IMR-90 (cell line): ENCODE data around the gene SRSF7. TPM values are rescaled to one million over a fixed set of nuclear protein-coding genes. Genes with fewer than 3 reads are reported as not detected.

Source experiments
- ATAC-seq: fragments of 200-7000 bp; cut with Tn5 transposase; 2 replicates; pipeline ENCODE4 v1.9.1; 2020; ENCODE audit warnings: low read depth, mild to moderate bottlenecking, moderate library complexity
- BruUV-seq: library from RNA; stranded (reverse); fragments of 400-500 nt; replicated peaks from 2 replicates; lab custom pipeline; 2021; lab: Mats Ljungman, UMichigan
- CTCF ChIA-PET: fragments of 300-600 bp; formaldehyde crosslinking; extraction: SDS; loops from one replicate; lab custom pipeline; 2021; ENCODE audit warnings: antibody characterized with exemption; lab: Yijun Ruan, JAX
- POLR2A ChIA-PET: fragments of 300-600 bp; sonication (Branson Sonifier 250); formaldehyde crosslinking; loops from one replicate; lab custom pipeline; 2022; ENCODE audit warnings: antibody characterized with exemption; ENCODE audit not compliant: unreplicated experiment; lab: Charles Lee
- DNase-seq: peaks from one replicate; pipeline ENCODE4 v3.0.0; 2013
- H2AFZ ChIP-seq: replicated peaks from 2 replicates; pipeline ENCODE3; 2013; ENCODE audit warnings: low read length, mild to moderate bottlenecking; ENCODE audit not compliant: poor library complexity
- H2AK5ac ChIP-seq: 2 replicates; pipeline ENCODE4 v1.6.1; 2013; ENCODE audit warnings: low read depth, low read length, inconsistent platforms
- H2AK9ac ChIP-seq: replicated peaks from 2 replicates; pipeline ENCODE3; 2013; ENCODE audit warnings: mild to moderate bottlenecking, low read depth, low read length, moderate library complexity; ENCODE audit not compliant: poor library complexity
- H2BK120ac ChIP-seq: 2 replicates; pipeline ENCODE4 v1.6.1; 2013; ENCODE audit warnings: low read depth, low read length, inconsistent platforms
- H2BK15ac ChIP-seq: 3 replicates; pipeline ENCODE4 v1.6.1; 2013; ENCODE audit warnings: low read depth, low read length, inconsistent platforms
- H2BK20ac ChIP-seq: 2 replicates; pipeline ENCODE4 v1.6.1; 2013; ENCODE audit warnings: low read depth, mild to moderate bottlenecking, inconsistent platforms, low read length, moderate library complexity
- H2BK5ac ChIP-seq: 2 replicates; pipeline ENCODE4 v1.6.1; 2013; ENCODE audit warnings: mild to moderate bottlenecking, low read depth, low read length, inconsistent platforms; ENCODE audit not compliant: poor library complexity, severe bottlenecking
- H3K14ac ChIP-seq: replicated peaks from 2 replicates; pipeline ENCODE4 v1.6.1; 2013; ENCODE audit warnings: low read depth, low read length, inconsistent platforms
- H3K18ac ChIP-seq: 2 replicates; pipeline ENCODE4 v1.6.1; 2013; ENCODE audit warnings: low read depth, low read length, control low read depth
- H3K23ac ChIP-seq: 2 replicates; pipeline ENCODE4 v1.6.1; 2013; ENCODE audit warnings: low read depth, low read length, inconsistent platforms
- H3K27ac ChIP-seq: 2 replicates; pipeline ENCODE4 v1.5.1; 2013; ENCODE audit warnings: mild to moderate bottlenecking, control low read depth, low read length; ENCODE audit not compliant: insufficient read depth
- H3K27me3 ChIP-seq: 2 replicates; pipeline ENCODE4 v1.6.1; 2013; ENCODE audit warnings: low read length; ENCODE audit not compliant: control insufficient read depth, insufficient read depth
- H3K36me3 ChIP-seq: 2 replicates; pipeline ENCODE4 v1.6.1; 2013; ENCODE audit warnings: low read length, mixed read lengths; ENCODE audit not compliant: control insufficient read depth, insufficient read depth
- H3K4ac ChIP-seq: 2 replicates; pipeline ENCODE4 v1.6.1; 2013; ENCODE audit warnings: low read depth, low read length, inconsistent platforms
- H3K4me1 ChIP-seq: 2 replicates; pipeline ENCODE4 v1.6.1; 2013; ENCODE audit warnings: low read length, mixed read lengths; ENCODE audit not compliant: control insufficient read depth, insufficient read depth
- H3K4me2 ChIP-seq: 2 replicates; pipeline ENCODE4 v1.6.1; 2013; ENCODE audit warnings: low read depth, mild to moderate bottlenecking, control low read depth, low read length, moderate library complexity
- H3K4me3 ChIP-seq: 2 replicates; pipeline ENCODE4 v1.5.1; 2013; ENCODE audit warnings: low read depth, mild to moderate bottlenecking, control low read depth, low read length, moderate library complexity; ENCODE audit not compliant: insufficient read depth
- H3K56ac ChIP-seq: 2 replicates; pipeline ENCODE4 v1.6.1; 2013; ENCODE audit warnings: low read length, inconsistent platforms; ENCODE audit not compliant: insufficient read depth; ENCODE audit errors: extremely low read depth
- H3K79me1 ChIP-seq, 2 experiments: 2 replicates each; pipeline ENCODE4 v1.6.1; 2013; ENCODE audit warnings: low read length in 2 of 2, inconsistent platforms in 1 of 2, low read depth in 1 of 2
- H3K9ac ChIP-seq: 2 replicates; pipeline ENCODE4 v1.6.1; 2013; ENCODE audit warnings: low read depth, low read length, control low read depth
- H3K9me1 ChIP-seq: 2 replicates; pipeline ENCODE4 v1.6.1; 2013; ENCODE audit warnings: low read length, inconsistent platforms; ENCODE audit not compliant: insufficient read depth
- H3K9me3 ChIP-seq: 2 replicates; pipeline ENCODE4 v1.6.1; 2013; ENCODE audit warnings: low read length; ENCODE audit not compliant: control insufficient read depth, insufficient read depth
- H4K20me1 ChIP-seq: 2 replicates; pipeline ENCODE4 v1.6.1; 2013; ENCODE audit warnings: low read length, inconsistent platforms; ENCODE audit not compliant: insufficient read depth
- H4K5ac ChIP-seq: 2 replicates; pipeline ENCODE4 v1.6.1; 2013; ENCODE audit warnings: mild to moderate bottlenecking, low read depth, low read length, control low read depth
- H4K8ac ChIP-seq, 2 experiments: 2 replicates each; pipeline ENCODE4 v1.6.1; 2013; ENCODE audit warnings: low read depth in 2 of 2, low read length in 2 of 2, control low read depth in 1 of 2, inconsistent platforms in 1 of 2
- H4K91ac ChIP-seq: 2 replicates; pipeline ENCODE4 v1.6.1; 2013; ENCODE audit warnings: low read depth, low read length, inconsistent platforms; ENCODE audit not compliant: insufficient read depth
- BHLHE40 ChIP-seq: fragments of 150-350 bp; IDR thresholded peaks from 2 replicates; pipeline ENCODE4 v1.6.1; 2016; ENCODE audit warnings: mild to moderate bottlenecking, low read depth, low read length
- CEBPB ChIP-seq: IDR thresholded peaks from 2 replicates; pipeline ENCODE4 v1.6.1; 2012; ENCODE audit warnings: low read depth, low read length, improper control_type of control experiment
- CHD1 ChIP-seq: IDR thresholded peaks from 2 replicates; pipeline ENCODE4 v1.6.1; 2012; ENCODE audit warnings: low read depth, low read length, improper control_type of control experiment
- FOS ChIP-seq: fragments of 150-350 bp; IDR thresholded peaks from 2 replicates; pipeline ENCODE4 v1.6.1; 2016; ENCODE audit warnings: low read depth, low read length
- MAFK ChIP-seq: IDR thresholded peaks from 2 replicates; pipeline ENCODE4 v1.6.1; 2012; ENCODE audit warnings: low read depth, low read length, improper control_type of control experiment
- MAZ ChIP-seq: IDR thresholded peaks from 2 replicates; pipeline ENCODE4 v1.6.1; 2012; ENCODE audit warnings: low read depth, mild to moderate bottlenecking, low read length, improper control_type of control experiment, moderate library complexity, borderline replicate concordance
- MXI1 ChIP-seq: IDR thresholded peaks from 2 replicates; pipeline ENCODE4 v1.6.1; 2012; ENCODE audit warnings: low read depth, mild to moderate bottlenecking, low read length, moderate library complexity, borderline replicate concordance
- NFE2L2 ChIP-seq: fragments of 150-350 bp; IDR thresholded peaks from 2 replicates; pipeline ENCODE4 v1.6.1; 2016; ENCODE audit warnings: low read depth, mild to moderate bottlenecking, low read length
- POLR2A ChIP-seq: IDR thresholded peaks from 2 replicates; pipeline ENCODE4 v1.6.1; 2012; ENCODE audit warnings: mild to moderate bottlenecking, low read depth, low read length
- RAD21 ChIP-seq: IDR thresholded peaks from 2 replicates; pipeline ENCODE4 v1.6.1; 2012; ENCODE audit warnings: low read length, improper control_type of control experiment
- RCOR1 ChIP-seq: IDR thresholded peaks from 2 replicates; pipeline ENCODE4 v1.6.1; 2012; ENCODE audit warnings: mild to moderate bottlenecking, low read length, improper control_type of control experiment; ENCODE audit not compliant: insufficient replicate concordance
- RFX5 ChIP-seq: IDR thresholded peaks from 2 replicates; pipeline ENCODE4 v1.8.0; 2012; ENCODE audit warnings: low read depth, mild to moderate bottlenecking, low read length, moderate library complexity
- SMC3 ChIP-seq: fragments of 150-350 bp; IDR thresholded peaks from 2 replicates; pipeline ENCODE4 v1.6.1; 2016; ENCODE audit warnings: low read depth, mild to moderate bottlenecking, antibody characterized with exemption, low read length, moderate library complexity
- WGBS, 2 experiments: methylation state at CpG; one replicate each; pipeline versions ENCODE4 v1.1.5 to v1.1.7; 2013; ENCODE audit warnings: missing lambda C conversion rate in 2 of 2; ENCODE audit not compliant: insufficient read length in 1 of 2; ENCODE audit errors: extremely low coverage in 2 of 2; 5-methylcytosine and 5-hydroxymethylcytosine counted together
- dilution Hi-C: fragments of 300-500 bp; cut with HindIII; formaldehyde crosslinking; loops from one replicate; pipeline ENCODE4 v1.14.3; 2018; ENCODE audit warnings: low sequenced_read_pairs; ENCODE audit not compliant: unreplicated experiment
- in situ Hi-C: fragments of 300-500 bp; cut with MboI; formaldehyde crosslinking; loops from 3 replicates; pipeline ENCODE4 v1.14.3; 2019; ENCODE audit warnings: low sequenced_read_pairs, inconsistent platforms, mixed read lengths
- intact Hi-C: fragments of 100-400 bp; cut with micrococcal nuclease; formaldehyde crosslinking; loops from 2 replicates; pipeline ENCODE4 v1.10.0; 2022
- polyA plus RNA-seq, 3 experiments: library from polyadenylated mRNA; depleted of rRNA; stranded (reverse); fragments of >200 nt; gene quantifications; 2 replicates each; pipeline ENCODE4 v1.2.3, GENCODE V29; 2012; ENCODE audit warnings: low replicate concordance in 1 of 3
- total RNA-seq: library from RNA; depleted of rRNA; stranded (reverse); fragments of >200 nt; gene quantifications from 2 replicates; pipeline ENCODE4 v1.2.3, GENCODE V29; 2012
- TF ChIP-seq, protein P1 (sequence below): conservative IDR thresholded peaks from 2 replicates; pipeline ENCODE4 v1.5.1; 2012; ENCODE audit warnings: mild to moderate bottlenecking, low read depth, low read length, improper control_type of control experiment
- TF ChIP-seq, protein P2 (sequence below): fragments of 150-350 bp; IDR thresholded peaks from 2 replicates; pipeline ENCODE4 v1.6.1; 2016; ENCODE audit warnings: low read depth, mild to moderate bottlenecking, low read length, moderate library complexity, borderline replicate concordance
- TF ChIP-seq, protein P3 (sequence below): fragments of 150-350 bp; IDR thresholded peaks from 2 replicates; pipeline ENCODE4 v1.6.1; 2017; ENCODE audit warnings: mild to moderate bottlenecking, antibody characterized with exemption, low read length, low read depth

SRSF7 gene
- total and polyA plus RNA-seq, 2 of the 4 experiments (the other 2 are of a cell fraction): 148 to 191 TPM

DNA sequence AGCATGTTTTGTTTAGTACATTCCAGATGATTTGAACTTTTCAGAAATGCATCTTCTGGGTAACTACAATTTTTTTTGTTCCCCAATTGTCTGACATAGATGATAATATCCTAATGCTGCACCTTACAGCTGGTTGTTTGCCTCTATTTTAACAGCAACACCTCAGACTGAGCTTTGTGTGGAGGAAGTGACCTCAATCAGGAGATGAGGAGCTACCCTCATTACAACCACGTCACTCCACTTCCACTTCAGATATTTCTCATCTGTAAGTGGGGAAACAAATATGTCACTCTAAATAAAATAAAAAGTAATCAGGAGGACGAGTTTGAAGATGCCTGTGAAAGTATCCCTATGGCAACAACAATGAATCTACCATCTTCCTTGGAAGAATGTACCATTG lies 12.1 kb upstream of the SRSF7 start:
- no peak overlapping the region for H3K9ac ChIP-seq
- H3K4me3 ChIP-seq: no peak overlapping the region
- H4K5ac ChIP-seq: no peak overlapping the region
- in situ Hi-C loops (no loop called here), intact Hi-C loops (no loop called here), dilution Hi-C loops (no loop called here)
- H2BK5ac ChIP-seq: no peak overlapping the region
- no peak overlapping the region for H4K91ac ChIP-seq
- no peak overlapping the region for H2AK9ac ChIP-seq
- no TSS peak for BruUV-seq
- peaks cover 3% of the 10 kb centered on the region; the same call in 1 of the 2 replicates for H3K9me1 ChIP-seq
- no peaks in the 10 kb centered on the region for H3K27me3 ChIP-seq
- H4K8ac ChIP-seq: no peak overlapping the region
- DNase-seq (no peak), ATAC-seq (no peak)
- WGBS, 2 experiments: no CpG with 5 or more reads among the region's 2 CpGs
- H2AFZ ChIP-seq: no peak overlapping the region
- H4K20me1 ChIP-seq: no peaks in the 10 kb centered on the region
- no peaks in the 10 kb centered on the region for H3K79me1 ChIP-seq
- peaks cover 6% of the 10 kb centered on the region for H3K4me1 ChIP-seq
- TF ChIP-seq FOS (no peak), POLR2A (no peak), RAD21 (no peak), BHLHE40 (no peak), MAFK (no peak), MXI1 (no peak), RCOR1 (no peak), MAZ (no peak), NFE2L2 (no peak), RFX5 (no peak), SMC3 (no peak), CEBPB (no peak), CHD1 (no peak)
- TF ChIP-seq, protein P1, sequence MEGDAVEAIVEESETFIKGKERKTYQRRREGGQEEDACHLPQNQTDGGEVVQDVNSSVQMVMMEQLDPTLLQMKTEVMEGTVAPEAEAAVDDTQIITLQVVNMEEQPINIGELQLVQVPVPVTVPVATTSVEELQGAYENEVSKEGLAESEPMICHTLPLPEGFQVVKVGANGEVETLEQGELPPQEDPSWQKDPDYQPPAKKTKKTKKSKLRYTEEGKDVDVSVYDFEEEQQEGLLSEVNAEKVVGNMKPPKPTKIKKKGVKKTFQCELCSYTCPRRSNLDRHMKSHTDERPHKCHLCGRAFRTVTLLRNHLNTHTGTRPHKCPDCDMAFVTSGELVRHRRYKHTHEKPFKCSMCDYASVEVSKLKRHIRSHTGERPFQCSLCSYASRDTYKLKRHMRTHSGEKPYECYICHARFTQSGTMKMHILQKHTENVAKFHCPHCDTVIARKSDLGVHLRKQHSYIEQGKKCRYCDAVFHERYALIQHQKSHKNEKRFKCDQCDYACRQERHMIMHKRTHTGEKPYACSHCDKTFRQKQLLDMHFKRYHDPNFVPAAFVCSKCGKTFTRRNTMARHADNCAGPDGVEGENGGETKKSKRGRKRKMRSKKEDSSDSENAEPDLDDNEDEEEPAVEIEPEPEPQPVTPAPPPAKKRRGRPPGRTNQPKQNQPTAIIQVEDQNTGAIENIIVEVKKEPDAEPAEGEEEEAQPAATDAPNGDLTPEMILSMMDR: no peak
- TF ChIP-seq, protein P2, sequence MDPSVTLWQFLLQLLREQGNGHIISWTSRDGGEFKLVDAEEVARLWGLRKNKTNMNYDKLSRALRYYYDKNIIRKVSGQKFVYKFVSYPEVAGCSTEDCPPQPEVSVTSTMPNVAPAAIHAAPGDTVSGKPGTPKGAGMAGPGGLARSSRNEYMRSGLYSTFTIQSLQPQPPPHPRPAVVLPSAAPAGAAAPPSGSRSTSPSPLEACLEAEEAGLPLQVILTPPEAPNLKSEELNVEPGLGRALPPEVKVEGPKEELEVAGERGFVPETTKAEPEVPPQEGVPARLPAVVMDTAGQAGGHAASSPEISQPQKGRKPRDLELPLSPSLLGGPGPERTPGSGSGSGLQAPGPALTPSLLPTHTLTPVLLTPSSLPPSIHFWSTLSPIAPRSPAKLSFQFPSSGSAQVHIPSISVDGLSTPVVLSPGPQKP: no peak
- TF ChIP-seq, protein P3, sequence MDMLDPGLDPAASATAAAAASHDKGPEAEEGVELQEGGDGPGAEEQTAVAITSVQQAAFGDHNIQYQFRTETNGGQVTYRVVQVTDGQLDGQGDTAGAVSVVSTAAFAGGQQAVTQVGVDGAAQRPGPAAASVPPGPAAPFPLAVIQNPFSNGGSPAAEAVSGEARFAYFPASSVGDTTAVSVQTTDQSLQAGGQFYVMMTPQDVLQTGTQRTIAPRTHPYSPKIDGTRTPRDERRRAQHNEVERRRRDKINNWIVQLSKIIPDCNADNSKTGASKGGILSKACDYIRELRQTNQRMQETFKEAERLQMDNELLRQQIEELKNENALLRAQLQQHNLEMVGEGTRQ: no peak
- no peak overlapping the region for H2AK5ac ChIP-seq
- H3K18ac ChIP-seq: no peak overlapping the region
- H3K9me3 ChIP-seq: no peaks in the 10 kb centered on the region
- H3K27ac ChIP-seq: no peak overlapping the region
- H3K23ac ChIP-seq: no peak overlapping the region
- no peak overlapping the region for H3K4ac ChIP-seq
- no peaks in the 10 kb centered on the region for H3K36me3 ChIP-seq
- ChIA-PET CTCF (no interaction called here), POLR2A (interaction anchor here (0.5 kb wide), 1 partner anchor 19 kb away, joined by 3 read pairs; no protein-coding TSS in a partner anchor)
- H2BK20ac ChIP-seq: no peak overlapping the region
- no peak overlapping the region for H3K56ac ChIP-seq
- H2BK15ac ChIP-seq: no peak overlapping the region
- no peak overlapping the region for H3K4me2 ChIP-seq
- H3K14ac ChIP-seq: no peak overlapping the region
- no peak overlapping the region for H2BK120ac ChIP-seq
